Left ventricle myocardium superior (tissue), 1 donor: ENCODE data around the gene NIN. TPM values are rescaled to one million over a fixed set of nuclear protein-coding genes. Genes with fewer than 3 reads are reported as not detected.

Experiments
- ATAC-seq: fragments of 200-7000 bp; cut with Tn5 transposase; one replicate; pipeline ENCODE4 v1.9.1; 2020; ENCODE audit warnings: mild to moderate bottlenecking, moderate library complexity
- DNase-seq: peaks from one replicate; pipeline ENCODE4 v3.0.0-alpha.2; 2020
- intact Hi-C: fragments of 100-400 bp; cut with micrococcal nuclease; formaldehyde crosslinking; loops from one replicate; pipeline ENCODE4 v1.11.0; 2022
- total RNA-seq: library from RNA; stranded (reverse); fragmentation: NEBNext Ultra II Directional; extraction: Animal tissue kit (Norgen Biotek cat#: 25700); gene quantifications from one replicate; pipeline ENCODE4 v1.2.1, GENCODE V29; 2021
- donor health status: DM: no; HTN: yes; CAD: no; lungs with severe emphysema.

Gene NIN
- total RNA-seq, 1 donor from 2014 or later, result 21.3 TPM

GRCh38 chr14:50774542-50775267 is 56.3 kb downstream of the NIN start:
- DNase-seq (no peak), ATAC-seq (peak; percentile 16)
- intact Hi-C loops, result loop anchor here (5.0 kb wide), 1 partner anchor 172 kb away; no protein-coding TSS in a partner anchor

- DNase-seq, result no peak
- ATAC-seq, result peak; percentile 68
- intact Hi-C loops, result no loop called here
Measured at GRCh38 chr14:50773632-50774541, 57.1 kb downstream of the NIN start.

- intact Hi-C loops, result no loop called here
- ATAC-seq (no peak), DNase-seq (no peak)
Measured at GRCh38 chr14:50772412-50772811, 58.5 kb downstream of the NIN start.

- DNase-seq (no peak), ATAC-seq (no peak)
- intact Hi-C loops, result no loop called here
Measured at GRCh38 chr14:50770586-50770985, 60.4 kb downstream of the NIN start.

- intact Hi-C loops, result no loop called here
- DNase-seq (no peak), ATAC-seq (no peak)
Measured at GRCh38 chr14:50769863-50770500, 61.0 kb downstream of the NIN start.

GRCh38 chr14:50768680-50769079 is 62.3 kb downstream of the NIN start:
- DNase-seq (no peak), ATAC-seq (no peak)
- intact Hi-C loops, result no loop called here

GRCh38 chr14:50766338-50766886 is 64.5 kb downstream of the NIN start:
- no peak for DNase-seq
- peak; percentile 51 for ATAC-seq
- intact Hi-C loops, result no loop called here

GRCh38 chr14:50763382-50764007 is 67.5 kb downstream of the NIN start:
- no peak for ATAC-seq
- no peak for DNase-seq
- intact Hi-C loops, result no loop called here

GRCh38 chr14:50762931-50763300 is 68.0 kb downstream of the NIN start:
- intact Hi-C loops, result no loop called here
- ATAC-seq (no peak), DNase-seq (no peak)

GRCh38 chr14:50762001-50762930 is 68.7 kb downstream of the NIN start:
- DNase-seq (no peak), ATAC-seq (no peak)
- intact Hi-C loops, result no loop called here

- ATAC-seq (no peak), DNase-seq (no peak)
- intact Hi-C loops, result no loop called here
Measured at GRCh38 chr14:50759800-50760543, 71.0 kb downstream of the NIN start.

- ATAC-seq (no peak), DNase-seq (no peak)
- intact Hi-C loops, result no loop called here
Measured at GRCh38 chr14:50758945-50759344, 72.0 kb downstream of the NIN start.

- intact Hi-C loops, result no loop called here
- DNase-seq (no peak), ATAC-seq (no peak)
Measured at GRCh38 chr14:50758305-50758704, 72.7 kb downstream of the NIN start.

- ATAC-seq (no peak), DNase-seq (no peak)
- intact Hi-C loops, result no loop called here
Measured at GRCh38 chr14:50757702-50758101, 73.3 kb downstream of the NIN start.

- ATAC-seq (no peak), DNase-seq (no peak)
- intact Hi-C loops, result no loop called here
Measured at GRCh38 chr14:50756300-50756699, 74.7 kb downstream of the NIN start.

- intact Hi-C loops, result no loop called here
- DNase-seq (no peak), ATAC-seq (no peak)
Measured at GRCh38 chr14:50750323-50750722, 80.6 kb downstream of the NIN start.

GRCh38 chr14:50745401-50746058 is 85.4 kb downstream of the NIN start:
- intact Hi-C loops, result no loop called here
- ATAC-seq (no peak), DNase-seq (no peak)
